Measurements from ENCODE around the gene KLF14. TPM values are rescaled to one million over a fixed set of nuclear protein-coding genes. Genes with fewer than 3 reads are reported as not detected.

The KLF14 gene
- total and polyA plus RNA-seq, 8 donors = 0.09 to 0.40 (median 0.23) TPM

DNA sequence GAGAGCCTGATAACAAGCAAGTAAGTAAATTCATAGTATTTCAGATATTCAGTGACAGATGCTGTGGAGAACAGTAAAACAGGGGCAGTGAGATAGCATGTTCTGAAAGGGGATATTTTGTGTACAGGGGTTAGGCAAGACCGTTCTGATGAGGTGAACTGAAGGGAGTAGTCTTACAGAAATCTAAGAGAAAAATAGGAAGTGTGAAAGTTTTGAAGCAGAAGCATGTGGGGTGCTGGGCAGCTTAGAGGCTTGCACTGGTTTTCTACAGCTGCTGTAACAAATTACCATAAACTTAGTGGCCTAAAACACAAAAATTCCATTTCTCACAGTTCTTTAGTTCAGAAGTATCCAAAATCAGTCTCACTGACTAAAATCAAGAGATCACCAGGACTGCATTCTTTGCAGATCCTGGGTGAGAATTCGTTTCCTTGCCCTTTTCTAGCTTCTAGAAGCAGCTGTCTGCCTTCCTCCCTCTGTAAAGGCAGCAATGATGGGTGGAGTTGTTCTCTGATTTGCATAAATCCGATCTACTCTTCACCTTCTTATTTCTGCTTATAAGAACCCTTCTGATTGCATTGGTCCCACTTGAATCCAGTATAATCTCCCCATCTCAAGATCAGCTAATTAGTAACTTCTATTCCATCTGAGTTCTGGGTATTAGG is 7.5 kb upstream of the KLF14 start:
- DNase-seq (no peak), FAIRE-seq (no peak), ATAC-seq (peak in 1 of 4 donors; percentile 25)
- no peak overlapping the region for H3K4me3 ChIP-seq
- intact Hi-C loops (cut with DNase I) = no loop called here
- no peaks in the 10 kb centered on the region for H3K9me3 ChIP-seq
- H3K36me3 ChIP-seq = no peaks in the 10 kb centered on the region
- peaks cover 0 to 19% (median under 1%) of the 10 kb centered on the region in 4 donors for H3K27me3 ChIP-seq
- no peaks in the 10 kb centered on the region for H3K4me1 ChIP-seq
- TF ChIP-seq, protein P1, sequence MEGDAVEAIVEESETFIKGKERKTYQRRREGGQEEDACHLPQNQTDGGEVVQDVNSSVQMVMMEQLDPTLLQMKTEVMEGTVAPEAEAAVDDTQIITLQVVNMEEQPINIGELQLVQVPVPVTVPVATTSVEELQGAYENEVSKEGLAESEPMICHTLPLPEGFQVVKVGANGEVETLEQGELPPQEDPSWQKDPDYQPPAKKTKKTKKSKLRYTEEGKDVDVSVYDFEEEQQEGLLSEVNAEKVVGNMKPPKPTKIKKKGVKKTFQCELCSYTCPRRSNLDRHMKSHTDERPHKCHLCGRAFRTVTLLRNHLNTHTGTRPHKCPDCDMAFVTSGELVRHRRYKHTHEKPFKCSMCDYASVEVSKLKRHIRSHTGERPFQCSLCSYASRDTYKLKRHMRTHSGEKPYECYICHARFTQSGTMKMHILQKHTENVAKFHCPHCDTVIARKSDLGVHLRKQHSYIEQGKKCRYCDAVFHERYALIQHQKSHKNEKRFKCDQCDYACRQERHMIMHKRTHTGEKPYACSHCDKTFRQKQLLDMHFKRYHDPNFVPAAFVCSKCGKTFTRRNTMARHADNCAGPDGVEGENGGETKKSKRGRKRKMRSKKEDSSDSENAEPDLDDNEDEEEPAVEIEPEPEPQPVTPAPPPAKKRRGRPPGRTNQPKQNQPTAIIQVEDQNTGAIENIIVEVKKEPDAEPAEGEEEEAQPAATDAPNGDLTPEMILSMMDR (IDR thresholded peaks at IDR 0.05) = no peak
- H3K27ac ChIP-seq = no peak overlapping the region
- WGBS, 2 donors = 52 to 60% methylated on average over 3 of the region's 3 CpGs

DNA sequence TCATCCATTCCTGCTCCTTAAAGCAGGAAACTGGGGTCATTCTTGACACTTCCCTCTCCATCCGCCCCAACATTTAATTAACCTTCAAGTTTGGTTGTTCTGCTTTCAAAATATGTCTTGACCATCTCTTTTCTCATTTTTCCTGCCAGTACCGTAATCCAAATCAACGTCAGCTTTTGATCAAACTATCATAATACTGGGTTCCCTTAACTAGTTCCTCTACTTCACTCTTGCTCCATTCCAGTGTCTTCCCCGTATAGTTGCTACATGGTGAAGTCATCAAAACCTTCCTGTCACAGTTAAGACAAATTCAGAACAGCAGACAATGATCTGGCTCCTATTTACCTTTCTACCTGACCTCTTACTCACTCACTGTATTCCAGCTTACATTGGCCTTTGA is 6.6 kb upstream of the KLF14 start:
- Histone ChIP-seq H3K27ac (no peak overlapping the region), H3K27me3 (peaks cover 0 to 27% (median 8%) of the 10 kb centered on the region in 4 donors), H3K4me3 (no peak overlapping the region), H3K4me1 (no peaks in the 10 kb centered on the region), H3K36me3 (no peaks in the 10 kb centered on the region), H3K9me3 (no peaks in the 10 kb centered on the region)
- no peak for DNase-seq
- TF ChIP-seq, protein P1 (IDR thresholded peaks at IDR 0.05) = no peak
- ATAC-seq = no peak
- 78 to 90% methylated on average over 4 of the region's 4 CpGs for WGBS, 2 donors
- intact Hi-C loops (cut with DNase I) = no loop called here
- no peak for FAIRE-seq

DNA sequence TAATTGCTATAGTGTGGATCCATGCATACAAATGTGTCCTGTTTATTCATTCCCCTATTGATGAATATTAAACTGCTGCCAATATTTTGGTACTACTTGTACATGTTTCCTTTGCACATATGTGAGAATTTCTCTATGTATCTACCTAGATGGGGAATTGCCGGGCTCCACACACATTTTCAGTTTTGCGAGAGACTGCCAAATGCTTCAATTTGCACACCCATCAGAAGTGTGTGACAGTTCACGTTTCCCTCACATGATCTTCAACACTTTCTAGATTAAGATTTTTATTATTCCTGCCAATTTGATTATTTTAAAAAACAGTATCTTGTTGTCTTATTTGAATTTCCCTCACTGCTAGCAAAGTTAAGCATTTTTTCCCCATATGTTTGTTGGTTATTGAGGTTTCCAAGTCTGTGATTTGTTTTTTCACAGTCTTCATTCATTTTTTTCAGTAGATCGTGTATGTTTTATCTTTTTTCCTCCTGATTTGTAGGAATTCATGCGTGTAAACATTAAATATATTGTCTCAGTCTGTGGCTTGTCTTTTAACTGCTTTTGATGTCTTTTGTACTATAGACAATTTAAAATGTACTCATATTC is 2.4 kb upstream of the KLF14 start:
- no peak overlapping the region for H3K4me3 ChIP-seq
- no peaks in the 10 kb centered on the region for H3K36me3 ChIP-seq
- H3K4me1 ChIP-seq = no peaks in the 10 kb centered on the region
- peaks cover 0 to 10% (median 0%) of the 10 kb centered on the region in 4 donors for H3K9me3 ChIP-seq
- TF ChIP-seq, protein P1 (IDR thresholded peaks at IDR 0.05) = no peak
- peaks cover 0 to 36% (median 10%) of the 10 kb centered on the region in 4 donors for H3K27me3 ChIP-seq
- no peak for ATAC-seq
- no peak for DNase-seq
- no peak overlapping the region for H3K27ac ChIP-seq
- intact Hi-C loops (cut with DNase I) = no loop called here
- no peak for FAIRE-seq
- 47 to 52% methylated on average over 5 of the region's 5 CpGs for WGBS, 2 donors

DNA sequence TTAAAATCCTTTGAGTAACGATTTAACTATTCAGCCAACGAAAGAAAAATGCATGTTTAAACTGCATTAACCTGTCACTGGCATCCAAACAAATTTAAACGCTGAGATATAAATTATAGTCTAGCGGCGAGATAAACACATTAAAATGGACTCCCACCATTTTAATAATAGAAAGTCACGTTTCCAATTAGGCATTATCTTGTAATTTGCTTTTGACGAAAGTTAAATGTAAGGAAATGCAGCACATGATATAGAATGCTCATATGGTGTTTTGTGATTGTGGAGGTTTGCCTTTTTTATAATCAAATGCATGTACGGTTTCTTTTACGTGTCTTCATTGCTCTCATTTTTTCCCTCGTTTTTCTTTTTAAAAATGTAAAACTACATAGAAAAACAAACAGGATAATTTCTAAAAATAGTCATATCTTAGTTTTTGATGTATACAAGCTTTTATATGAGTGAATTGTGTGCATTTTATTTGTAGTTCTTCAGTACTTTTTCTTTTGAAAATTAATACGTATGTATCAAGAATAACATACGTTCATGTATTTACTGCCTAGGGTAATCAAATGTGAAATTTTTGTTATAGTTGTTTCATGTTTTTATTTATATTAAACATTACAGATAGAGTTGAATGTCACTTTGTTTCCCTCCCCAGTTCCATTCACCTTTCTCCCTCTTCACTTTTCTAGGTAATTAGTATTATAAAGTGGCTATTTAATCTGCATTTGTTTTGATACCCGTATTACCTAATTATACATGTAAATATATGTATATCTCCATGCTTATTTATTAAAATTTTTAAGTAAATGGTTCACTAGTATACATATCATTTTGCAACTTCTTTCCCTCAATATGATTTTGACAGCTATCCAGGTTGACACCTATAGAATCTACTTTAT is 1.1 kb upstream of the KLF14 start:
- TF ChIP-seq, protein P1 (IDR thresholded peaks at IDR 0.05) = no peak
- WGBS, 2 donors = 18% methylated on average over 13 of the region's 13 CpGs
- no peak for ATAC-seq
- FAIRE-seq = peak; percentile 32
- no peak for DNase-seq
- peaks cover 0 to 10% (median 0%) of the 10 kb centered on the region in 4 donors for H3K9me3 ChIP-seq
- no peaks in the 10 kb centered on the region for H3K36me3 ChIP-seq
- intact Hi-C loops (cut with DNase I) = no loop called here
- H3K4me1 ChIP-seq = no peaks in the 10 kb centered on the region
- peak overlapping the region; percentile 27 to 58 (median 46) for H3K4me3 ChIP-seq
- no peak overlapping the region for H3K27ac ChIP-seq
- peaks cover 0 to 36% (median 10%) of the 10 kb centered on the region in 4 donors for H3K27me3 ChIP-seq

All from pancreas (tissue), 10 donors.